GM18511 (cell line): ENCODE results near the gene SHROOM1.

Experiments
- ATAC-seq: cut with Tn5 transposase; IDR thresholded peaks from one replicate; pipeline ENCODE4 v1.9.1; 2021; ENCODE audit warnings: mild to moderate bottlenecking, moderate library complexity; ENCODE audit not compliant: unreplicated experiment

SHROOM1 gene

GRCh38 chr5:132825033-132825833 lies 5.2 kb downstream of the SHROOM1 start:
- no peak for ATAC-seq

- no peak for ATAC-seq
These were observed 6.0 kb downstream of the SHROOM1 start for GRCh38 chr5:132824426-132824825.

- ATAC-seq: no peak
These were observed 6.9 kb downstream of the SHROOM1 start for GRCh38 chr5:132823481-132824050.

DNA sequence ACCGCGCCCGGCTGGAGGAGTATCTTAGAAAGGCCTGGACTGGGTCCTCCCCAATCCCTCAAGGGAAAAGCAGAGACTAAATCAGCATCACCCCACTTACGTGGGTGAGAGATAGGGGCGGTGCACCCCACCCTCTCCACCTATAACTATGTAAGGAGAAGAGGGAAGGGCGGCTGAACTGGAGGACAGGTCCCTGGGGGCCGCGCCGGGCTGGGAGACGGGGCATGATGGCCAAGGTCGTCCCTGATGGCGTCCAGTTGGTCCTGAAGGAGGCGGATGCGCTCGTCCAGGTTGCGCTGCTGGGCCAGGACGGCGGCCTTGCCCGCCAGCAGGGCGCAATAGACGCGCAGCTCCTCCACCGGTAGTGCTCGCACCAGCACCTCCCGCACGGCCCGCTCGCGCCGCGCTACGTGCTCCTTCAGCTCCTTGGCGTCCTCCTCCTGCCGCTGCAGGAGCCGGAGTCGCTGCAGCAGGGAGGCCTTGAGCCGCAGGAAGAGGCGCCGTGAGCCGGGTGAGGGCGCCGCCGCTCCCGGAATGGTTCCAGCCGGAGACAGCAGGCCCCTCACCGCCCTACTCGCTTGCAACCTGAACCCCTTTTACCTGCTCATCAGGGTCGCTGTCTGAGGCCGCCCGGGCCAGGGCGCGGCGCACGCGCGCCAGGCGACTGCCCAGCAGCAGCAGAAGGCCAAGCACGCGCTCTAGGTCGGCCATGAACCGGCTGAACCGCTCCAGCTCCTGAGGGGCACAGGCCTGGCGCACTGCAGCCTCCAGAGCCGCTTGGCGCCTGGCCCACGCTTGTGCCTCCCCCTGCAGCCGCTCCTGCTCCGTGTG lies 7.6 kb downstream of the SHROOM1 start:
- ATAC-seq: no peak

DNA sequence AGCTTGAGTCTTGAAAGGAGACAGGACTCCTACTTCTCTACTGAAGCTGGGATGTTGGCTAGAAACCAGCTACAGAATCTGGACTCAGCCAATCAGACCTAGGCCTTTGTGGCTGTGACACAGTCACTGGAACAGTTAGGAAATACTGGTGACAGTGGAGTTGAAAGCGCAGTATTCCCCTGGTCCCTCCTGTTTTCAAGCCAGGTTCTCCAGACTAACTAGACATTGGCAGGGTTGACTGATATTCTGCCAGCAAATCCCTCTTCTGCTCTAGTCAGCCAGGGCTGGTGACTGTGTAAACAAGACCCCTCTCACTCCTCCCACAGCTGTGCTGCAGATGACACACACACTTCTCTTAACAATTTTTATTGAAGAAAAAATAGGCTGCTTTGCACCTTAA lies 8.7 kb downstream of the SHROOM1 start:
- ATAC-seq: no peak

GRCh38 chr5:132821350-132821749 lies 9.1 kb downstream of the SHROOM1 start:
- no peak for ATAC-seq

DNA sequence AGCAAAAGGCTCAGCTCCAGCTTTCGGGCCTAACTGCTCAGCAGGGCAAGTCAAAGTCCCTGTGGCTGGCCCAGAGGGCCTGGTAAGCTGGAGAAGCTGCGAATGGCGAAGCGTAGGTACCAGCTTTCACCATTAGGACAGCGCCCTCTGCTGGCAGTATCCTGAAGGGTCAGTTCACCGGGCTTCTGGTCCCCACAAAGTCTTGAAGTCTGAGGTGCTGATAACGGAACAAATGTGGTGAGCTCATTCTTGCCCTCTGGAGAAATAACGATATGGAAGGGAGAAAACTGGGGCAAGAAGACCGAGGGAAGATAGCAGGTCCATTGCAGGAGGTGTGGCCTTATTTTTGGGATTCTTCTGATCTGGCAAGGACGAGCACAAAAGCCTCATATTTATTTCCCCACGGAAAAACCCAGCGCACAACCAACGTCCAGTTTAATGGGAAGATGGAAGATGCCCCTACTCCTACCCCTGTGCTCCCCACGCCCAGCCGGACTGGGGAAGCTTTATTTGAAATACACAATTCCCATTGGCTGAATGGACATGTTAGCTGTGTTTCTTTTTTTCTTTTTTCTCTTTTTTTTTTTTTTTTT lies 10.2 kb downstream of the SHROOM1 start:
- peak; percentile 84 for ATAC-seq

DNA sequence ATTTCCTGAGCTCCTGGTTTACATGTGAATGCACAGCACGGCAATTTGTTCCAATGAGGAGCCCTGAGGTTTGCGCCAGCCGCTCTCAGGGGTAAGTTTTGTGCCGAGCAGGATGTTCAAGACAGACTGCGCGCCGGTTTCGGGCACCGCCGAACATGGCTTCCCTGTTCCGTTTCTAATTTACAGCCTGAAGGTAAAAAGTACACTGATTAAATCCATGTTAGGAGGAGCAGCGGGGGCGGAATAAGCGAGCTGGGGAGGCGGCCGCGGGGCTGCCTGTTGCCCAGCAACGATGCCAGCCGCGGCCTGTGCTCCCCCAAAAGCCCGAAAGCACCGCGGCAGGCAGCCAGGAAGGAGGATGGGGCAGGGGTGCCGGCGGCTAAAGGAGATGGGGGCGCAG lies 11.0 kb downstream of the SHROOM1 start:
- no peak for ATAC-seq

- no peak for ATAC-seq
These were observed 13.4 kb downstream of the SHROOM1 start for GRCh38 chr5:132817011-132817410.

- no peak for ATAC-seq
These were observed 13.9 kb downstream of the SHROOM1 start for GRCh38 chr5:132816554-132816953.

DNA sequence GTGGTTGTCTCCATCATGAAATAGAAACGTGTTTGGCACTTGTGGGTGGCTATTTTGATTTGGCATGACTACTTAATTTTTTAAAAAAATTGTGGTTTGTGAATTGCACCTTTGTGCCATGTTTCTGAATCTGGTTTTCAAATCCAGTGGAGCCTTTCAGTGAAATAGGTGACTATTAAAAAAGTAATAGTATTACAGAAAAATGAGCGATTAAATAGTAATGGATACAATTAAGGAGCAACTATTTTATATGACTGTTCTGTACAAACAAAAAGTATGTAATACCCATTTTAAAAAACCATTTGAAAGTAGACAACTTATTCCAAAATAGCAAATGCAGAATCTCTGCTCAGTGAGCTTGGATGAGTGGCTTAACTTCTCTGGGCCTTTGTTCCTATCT lies 14.4 kb downstream of the SHROOM1 start:
- no peak for ATAC-seq

DNA sequence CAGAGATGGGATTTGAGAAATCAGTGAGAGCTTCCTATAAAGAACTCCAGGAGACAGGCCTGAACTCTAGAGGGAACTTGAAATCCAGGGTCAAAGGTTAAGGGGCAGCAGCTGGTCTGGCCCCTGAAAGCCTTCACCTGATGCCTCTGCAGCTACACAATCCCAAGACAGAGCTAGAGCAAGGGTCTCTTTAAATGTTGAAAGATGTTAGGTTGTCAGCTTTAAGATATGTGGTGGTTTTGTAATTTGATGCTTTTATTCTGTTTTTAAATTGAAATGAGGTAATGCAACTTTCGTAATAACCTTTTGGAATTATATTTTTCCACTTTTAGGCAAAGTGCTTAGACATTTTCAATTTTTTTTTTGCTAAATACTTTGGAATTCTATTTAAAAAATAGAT lies 15.0 kb downstream of the SHROOM1 start:
- no peak for ATAC-seq

- no peak for ATAC-seq
These were observed 15.7 kb downstream of the SHROOM1 start for GRCh38 chr5:132814503-132815294.

DNA sequence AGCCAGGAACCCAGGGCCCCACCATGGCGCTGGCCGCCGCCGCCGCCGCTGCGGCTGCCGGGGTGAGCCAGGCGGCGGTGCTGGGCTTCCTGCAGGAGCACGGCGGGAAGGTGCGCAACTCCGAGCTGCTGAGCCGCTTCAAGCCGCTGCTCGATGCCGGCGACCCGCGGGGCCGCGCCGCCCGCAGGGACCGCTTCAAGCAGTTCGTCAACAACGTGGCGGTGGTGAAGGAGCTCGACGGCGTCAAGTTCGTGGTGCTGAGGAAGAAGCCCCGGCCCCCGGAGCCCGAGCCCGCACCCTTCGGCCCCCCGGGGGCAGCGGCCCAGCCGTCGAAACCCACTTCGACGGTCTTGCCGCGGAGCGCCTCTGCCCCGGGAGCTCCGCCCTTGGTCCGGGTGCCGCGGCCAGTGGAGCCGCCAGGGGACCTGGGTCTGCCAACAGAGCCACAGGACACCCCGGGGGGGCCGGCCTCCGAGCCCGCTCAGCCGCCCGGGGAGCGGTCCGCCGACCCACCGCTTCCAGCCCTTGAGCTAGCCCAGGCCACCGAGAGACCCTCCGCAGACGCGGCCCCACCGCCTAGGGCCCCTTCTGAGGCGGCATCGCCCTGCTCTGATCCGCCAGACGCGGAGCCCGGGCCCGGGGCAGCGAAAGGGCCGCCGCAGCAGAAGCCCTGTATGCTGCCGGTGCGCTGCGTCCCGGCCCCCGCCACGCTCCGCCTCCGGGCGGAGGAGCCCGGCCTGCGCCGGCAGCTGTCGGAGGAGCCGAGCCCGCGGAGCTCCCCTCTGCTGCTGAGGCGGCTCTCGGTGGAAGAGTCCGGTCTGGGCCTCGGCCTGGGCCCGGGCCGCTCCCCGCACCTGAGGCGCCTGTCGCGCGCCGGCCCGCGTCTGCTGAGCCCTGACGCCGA lies 16.6 kb downstream of the SHROOM1 start:
- no peak for ATAC-seq

DNA sequence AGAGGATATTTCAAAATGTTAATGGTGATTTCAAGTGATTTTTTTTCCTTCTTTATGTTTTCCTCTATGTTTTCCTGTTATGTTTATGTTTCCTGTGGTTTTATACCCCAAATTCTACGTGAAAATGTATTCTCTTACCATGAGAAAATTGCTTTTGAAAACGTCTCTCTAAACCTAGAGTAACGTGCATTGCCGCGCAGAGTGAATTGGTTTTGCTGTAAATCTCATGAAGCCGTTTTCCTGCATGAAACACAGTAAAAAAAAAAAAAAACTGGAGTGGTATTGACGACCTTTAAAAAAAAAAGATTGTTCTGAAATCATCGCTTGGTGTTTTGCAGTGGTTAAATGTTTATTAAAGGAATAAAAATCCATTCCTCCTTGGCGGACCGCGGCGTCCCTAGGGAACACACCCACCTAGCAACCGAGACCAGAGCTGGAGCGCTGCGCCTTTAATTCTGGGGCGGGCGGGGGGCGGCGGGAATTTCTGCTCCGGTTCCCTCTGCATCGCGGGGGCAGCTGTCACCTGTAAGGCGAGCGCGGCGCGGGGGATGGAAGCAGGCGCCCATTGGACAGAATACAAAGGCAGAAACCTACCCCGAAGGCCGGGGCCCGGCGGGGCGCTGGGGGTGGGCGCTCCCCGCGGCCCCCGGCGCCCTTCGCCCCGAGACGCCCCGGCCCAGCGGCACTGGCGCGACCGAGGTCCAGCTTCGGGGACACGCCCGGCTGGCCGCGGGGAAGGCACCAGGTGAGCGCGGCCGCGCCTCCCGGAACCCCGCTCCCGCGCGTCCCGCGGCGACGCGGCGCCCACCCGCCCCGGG lies 17.5 kb downstream of the SHROOM1 start, which contains the start of gene SOWAHA:
TSS of gene SOWAHA (plus strand) at position 522 of the 818 bp plus-strand sequence. CDS start 320 bp downstream, outside the sequence.
- no peak for ATAC-seq

- ATAC-seq: no peak
These were observed 18.2 kb downstream of the SHROOM1 start for GRCh38 chr5:132812123-132812765.

DNA sequence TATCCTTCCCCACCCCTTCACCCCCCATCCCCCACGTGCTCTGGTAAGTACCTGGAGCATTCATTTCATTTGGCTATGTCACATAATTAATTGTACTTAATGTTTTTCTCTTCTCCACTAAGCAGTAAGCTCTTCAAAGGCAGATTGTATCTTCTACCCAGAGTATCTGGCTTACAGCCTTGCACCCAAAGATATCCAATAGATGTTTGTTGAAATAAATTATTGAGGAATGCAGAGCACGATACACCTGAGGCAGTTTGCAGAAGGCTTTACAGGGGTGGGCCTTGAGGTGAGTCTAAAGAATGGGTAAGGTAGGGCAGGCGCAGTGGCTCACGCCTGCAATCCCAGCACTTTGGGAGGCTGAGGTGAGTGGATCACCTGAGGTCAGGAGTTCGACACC lies 19.8 kb downstream of the SHROOM1 start:
- no peak for ATAC-seq

GRCh38 chr5:132808866-132809265 lies 21.6 kb downstream of the SHROOM1 start:
- ATAC-seq: no peak
